Measurements from ENCODE around the gene MSMP. TPM values are rescaled to one million over a fixed set of nuclear protein-coding genes. Genes with fewer than 3 reads are reported as not detected.
A peak's percentile ranks its signal among the peaks of the same experiment; 100 is the strongest.

MSMP gene
- total and polyA plus RNA-seq, 2 experiments from 2014 or later: 0.81 TPM; not detected in 1

GRCh38 chr9:35729101-35729500 lies 25.0 kb downstream of the MSMP start:
- no peak overlapping the region for H3K4me3 Mint-ChIP-seq
- peak overlapping the region; percentile 26 for H3K4me3 ChIP-seq
- H3K27ac ChIP-seq (ENCODE audit: low read depth): peak overlapping the region; percentile 1

GRCh38 chr9:35728041-35728971 lies 25.8 kb downstream of the MSMP start:
- peaks cover 10% of the 10 kb centered on the region for H3K36me3 ChIP-seq (ENCODE audit: insufficient read depth)
- peaks cover 8% of the 10 kb centered on the region for H3K27me3 Mint-ChIP-seq (ENCODE audit: insufficient read depth, low read depth, poor library complexity)
- peak overlapping the region; percentile 26 for H3K4me3 ChIP-seq
- no peak overlapping the region for H3K4me3 Mint-ChIP-seq
- no peak overlapping the region for H2AFZ ChIP-seq
- H3K27me3 ChIP-seq (ENCODE audit: insufficient read depth): no peaks in the 10 kb centered on the region
- H3K36me3 Mint-ChIP-seq (ENCODE audit: low read depth): peaks cover 25% of the 10 kb centered on the region
- no peaks in the 10 kb centered on the region for H3K9me2 ChIP-seq (ENCODE audit: insufficient read depth)
- peak overlapping the region; percentile 53 for H3K4me2 ChIP-seq
- peak overlapping the region; percentile 1 for H3K27ac ChIP-seq (ENCODE audit: low read depth)
- no peak overlapping the region for H3K27ac Mint-ChIP-seq
- no peaks in the 10 kb centered on the region; the same call in 2 of the 3 replicates for H3K9me3 Mint-ChIP-seq
- DNase-seq (ENCODE audit: low spot score) (peak; percentile 92), ATAC-seq (peak; percentile 6)
- peaks cover 43% of the 10 kb centered on the region for H3K79me2 ChIP-seq (replicated peaks; ENCODE audit: insufficient read depth)
- H4K20me1 ChIP-seq (replicated peaks; ENCODE audit: insufficient read depth): peaks cover 4% of the 10 kb centered on the region; the same call in 1 of the 2 replicates
- H3K4me1 ChIP-seq (ENCODE audit: insufficient read depth): peaks cover 41% of the 10 kb centered on the region
- peaks cover 3% of the 10 kb centered on the region; the same call in 1 of the 2 replicates for H3F3A ChIP-seq (replicated peaks; ENCODE audit: low read depth)
- H3K4me1 Mint-ChIP-seq: peaks cover 12% of the 10 kb centered on the region
- TF ChIP-seq STAT1 (IDR thresholded peaks at IDR 0.05; ENCODE audit: unreplicated experiment) (no peak), POLR2AphosphoS5 (IDR thresholded peaks at IDR 0.05; ENCODE audit: low read depth) (no peak), JUNB (IDR thresholded peaks at IDR 0.05; ENCODE audit: unreplicated experiment) (no peak), EZH2 (IDR thresholded peaks at IDR 0.05; ENCODE audit: low read depth, unreplicated experiment) (no peak), CREB1 (CRISPR knock-in tag; IDR thresholded peaks at IDR 0.05; ENCODE audit: low read depth) (no peak), EZH2phosphoT487 (IDR thresholded peaks at IDR 0.05; ENCODE audit: unreplicated experiment) (no peak), ZNF331 (CRISPR knock-in tag; IDR thresholded peaks at IDR 0.05; ENCODE audit: low read depth) (no peak), ZNF114 (CRISPR knock-in tag; IDR thresholded peaks at IDR 0.05) (no peak), ETS1 (IDR thresholded peaks at IDR 0.05) (0 out of 2 replicates have a peak, but pooled peaks have one; percentile 37)
- TF ChIP-seq, protein P1, sequence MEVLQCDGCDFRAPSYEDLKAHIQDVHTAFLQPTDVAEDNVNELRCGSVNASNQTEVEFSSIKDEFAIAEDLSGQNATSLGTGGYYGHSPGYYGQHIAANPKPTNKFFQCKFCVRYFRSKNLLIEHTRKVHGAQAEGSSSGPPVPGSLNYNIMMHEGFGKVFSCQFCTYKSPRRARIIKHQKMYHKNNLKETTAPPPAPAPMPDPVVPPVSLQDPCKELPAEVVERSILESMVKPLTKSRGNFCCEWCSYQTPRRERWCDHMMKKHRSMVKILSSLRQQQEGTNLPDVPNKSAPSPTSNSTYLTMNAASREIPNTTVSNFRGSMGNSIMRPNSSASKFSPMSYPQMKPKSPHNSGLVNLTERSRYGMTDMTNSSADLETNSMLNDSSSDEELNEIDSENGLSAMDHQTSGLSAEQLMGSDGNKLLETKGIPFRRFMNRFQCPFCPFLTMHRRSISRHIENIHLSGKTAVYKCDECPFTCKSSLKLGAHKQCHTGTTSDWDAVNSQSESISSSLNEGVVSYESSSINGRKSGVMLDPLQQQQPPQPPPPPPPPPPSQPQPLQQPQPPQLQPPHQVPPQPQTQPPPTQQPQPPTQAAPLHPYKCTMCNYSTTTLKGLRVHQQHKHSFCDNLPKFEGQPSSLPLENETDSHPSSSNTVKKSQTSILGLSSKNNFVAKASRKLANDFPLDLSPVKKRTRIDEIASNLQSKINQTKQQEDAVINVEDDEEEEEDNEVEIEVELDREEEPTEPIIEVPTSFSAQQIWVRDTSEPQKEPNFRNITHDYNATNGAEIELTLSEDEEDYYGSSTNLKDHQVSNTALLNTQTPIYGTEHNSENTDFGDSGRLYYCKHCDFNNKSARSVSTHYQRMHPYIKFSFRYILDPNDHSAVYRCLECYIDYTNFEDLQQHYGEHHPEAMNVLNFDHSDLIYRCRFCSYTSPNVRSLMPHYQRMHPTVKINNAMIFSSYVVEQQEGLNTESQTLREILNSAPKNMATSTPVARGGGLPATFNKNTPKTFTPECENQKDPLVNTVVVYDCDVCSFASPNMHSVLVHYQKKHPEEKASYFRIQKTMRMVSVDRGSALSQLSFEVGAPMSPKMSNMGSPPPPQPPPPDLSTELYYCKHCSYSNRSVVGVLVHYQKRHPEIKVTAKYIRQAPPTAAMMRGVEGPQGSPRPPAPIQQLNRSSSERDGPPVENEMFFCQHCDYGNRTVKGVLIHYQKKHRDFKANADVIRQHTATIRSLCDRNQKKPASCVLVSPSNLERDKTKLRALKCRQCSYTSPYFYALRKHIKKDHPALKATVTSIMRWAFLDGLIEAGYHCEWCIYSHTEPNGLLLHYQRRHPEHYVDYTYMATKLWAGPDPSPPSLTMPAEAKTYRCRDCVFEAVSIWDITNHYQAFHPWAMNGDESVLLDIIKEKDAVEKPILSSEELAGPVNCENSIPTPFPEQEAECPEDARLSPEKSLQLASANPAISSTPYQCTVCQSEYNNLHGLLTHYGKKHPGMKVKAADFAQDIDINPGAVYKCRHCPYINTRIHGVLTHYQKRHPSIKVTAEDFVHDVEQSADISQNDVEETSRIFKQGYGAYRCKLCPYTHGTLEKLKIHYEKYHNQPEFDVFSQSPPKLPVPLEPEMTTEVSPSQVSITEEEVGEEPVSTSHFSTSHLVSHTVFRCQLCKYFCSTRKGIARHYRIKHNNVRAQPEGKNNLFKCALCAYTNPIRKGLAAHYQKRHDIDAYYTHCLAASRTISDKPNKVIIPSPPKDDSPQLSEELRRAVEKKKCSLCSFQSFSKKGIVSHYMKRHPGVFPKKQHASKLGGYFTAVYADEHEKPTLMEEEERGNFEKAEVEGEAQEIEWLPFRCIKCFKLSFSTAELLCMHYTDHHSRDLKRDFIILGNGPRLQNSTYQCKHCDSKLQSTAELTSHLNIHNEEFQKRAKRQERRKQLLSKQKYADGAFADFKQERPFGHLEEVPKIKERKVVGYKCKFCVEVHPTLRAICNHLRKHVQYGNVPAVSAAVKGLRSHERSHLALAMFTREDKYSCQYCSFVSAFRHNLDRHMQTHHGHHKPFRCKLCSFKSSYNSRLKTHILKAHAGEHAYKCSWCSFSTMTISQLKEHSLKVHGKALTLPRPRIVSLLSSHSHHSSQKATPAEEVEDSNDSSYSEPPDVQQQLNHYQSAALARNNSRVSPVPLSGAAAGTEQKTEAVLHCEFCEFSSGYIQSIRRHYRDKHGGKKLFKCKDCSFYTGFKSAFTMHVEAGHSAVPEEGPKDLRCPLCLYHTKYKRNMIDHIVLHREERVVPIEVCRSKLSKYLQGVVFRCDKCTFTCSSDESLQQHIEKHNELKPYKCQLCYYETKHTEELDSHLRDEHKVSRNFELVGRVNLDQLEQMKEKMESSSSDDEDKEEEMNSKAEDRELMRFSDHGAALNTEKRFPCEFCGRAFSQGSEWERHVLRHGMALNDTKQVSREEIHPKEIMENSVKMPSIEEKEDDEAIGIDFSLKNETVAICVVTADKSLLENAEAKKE (CRISPR knock-in tag; IDR thresholded peaks at IDR 0.05): 0 out of 2 replicates have a peak, but pooled peaks have one; percentile 35

More at GRCh38 chr9:35729101-35729500, 25.0 kb downstream of the MSMP start:
- TF ChIP-seq EZH2 (IDR thresholded peaks at IDR 0.05; ENCODE audit: low read depth, unreplicated experiment): no peak
- no peak overlapping the region for H3K27ac Mint-ChIP-seq
- peaks cover 13% of the 10 kb centered on the region for H3K4me1 Mint-ChIP-seq
- peaks cover 8% of the 10 kb centered on the region for H3K27me3 Mint-ChIP-seq (ENCODE audit: insufficient read depth, low read depth, poor library complexity)
- no peaks in the 10 kb centered on the region for H3K9me2 ChIP-seq (ENCODE audit: insufficient read depth)
- H4K20me1 ChIP-seq (replicated peaks; ENCODE audit: insufficient read depth): peaks cover 10% of the 10 kb centered on the region
- H3K9me3 Mint-ChIP-seq: no peaks in the 10 kb centered on the region; the same call in 2 of the 3 replicates
- H3K36me3 ChIP-seq (ENCODE audit: insufficient read depth): peaks cover 9% of the 10 kb centered on the region
- H2AFZ ChIP-seq: no peak overlapping the region
- H3K27me3 ChIP-seq (ENCODE audit: insufficient read depth): no peaks in the 10 kb centered on the region
- no peak for DNase-seq (ENCODE audit: low spot score)
- no peak for ATAC-seq
- peak overlapping the region; percentile 53 for H3K4me2 ChIP-seq
- peaks cover 3% of the 10 kb centered on the region; the same call in 1 of the 2 replicates for H3F3A ChIP-seq (replicated peaks; ENCODE audit: low read depth)
- peaks cover 41% of the 10 kb centered on the region for H3K4me1 ChIP-seq (ENCODE audit: insufficient read depth)
- H3K36me3 Mint-ChIP-seq (ENCODE audit: low read depth): peaks cover 18% of the 10 kb centered on the region
- peaks cover 49% of the 10 kb centered on the region for H3K79me2 ChIP-seq (replicated peaks; ENCODE audit: insufficient read depth)

Data from GM23338 (cell line).